Pancreas (tissue), 10 donors: ENCODE measurements around the gene WDTC1. TPM values are rescaled to one million over a fixed set of nuclear protein-coding genes. Genes with fewer than 3 reads are reported as not detected.
A peak's percentile ranks its signal among the peaks of the same experiment; 100 is the strongest.
"Not testable (repeated sequence)": the region's sequence is repeated elsewhere in the genome, so short reads cannot be mapped to it uniquely, and the experiment has no call there.

Source experiments
- ATAC-seq, 4 donors: fragments of 200-7000 bp; cut with Tn5 transposase; one replicate each; pipeline versions ENCODE4 v1.8.0 to v1.9.1; 2020; ENCODE audit warnings: mild to moderate bottlenecking in 4 of 4, moderate library complexity in 4 of 4
- DNase-seq, 6 donors: peaks; one replicate each; pipeline ENCODE4 v3.0.0-alpha.2; 2020
- FAIRE-seq: peaks from 2 replicates; lab custom pipeline; 2012; peaks lifted over from hg19 to GRCh38; lab: Jason Lieb, UNC
- H3K27ac ChIP-seq, 4 donors: fragments of 200-600 bp; sonication (generic); 1 replicate in 3 of 4; 2 replicates in 1 of 4; pipeline versions ENCODE4 v1.5.0 to v1.8.0; 2020
- H3K27me3 ChIP-seq, 4 donors: fragments of 200-600 bp; one replicate each; pipeline ENCODE4 v1.8.0; 2021
- H3K36me3 ChIP-seq, 3 donors: fragments of 200-600 bp; sonication (generic) in 1 of 3; one replicate each; pipeline versions ENCODE4 v1.5.0 to v1.8.0; 2020 to 2021
- H3K4me1 ChIP-seq, 3 donors: fragments of 200-600 bp; one replicate each; pipeline ENCODE4 v1.8.0; 2021
- H3K4me3 ChIP-seq, 4 donors: fragments of 200-600 bp; sonication (generic) in 2 of 4; one replicate each; pipeline versions ENCODE4 v1.5.0 to v1.8.0; 2020 to 2021
- H3K9me3 ChIP-seq, 4 donors: fragments of 200-600 bp; one replicate each; pipeline ENCODE4 v1.8.0; 2021
- CTCF ChIP-seq, 4 donors: fragments of 200-600 bp; sonication (generic) in 3 of 4; IDR thresholded peaks; one replicate each; pipeline versions ENCODE4 v1.5.0 to v1.8.0; 2021; ENCODE audit warnings: antibody characterized with exemption in 4 of 4
- WGBS, 2 donors: extraction: QIAGEN DNeasy Blood & Tissue Kit; methylation state at CpG; one replicate each; pipeline ENCODE4 v1.1.7; 2013; 5-methylcytosine and 5-hydroxymethylcytosine counted together
- intact Hi-C, 3 donors: fragments of 100-400 bp; cut with DNase I; formaldehyde crosslinking; loops; one replicate each; pipeline versions ENCODE4 v1.11.1 to v1.14.2; 2022
- polyA plus RNA-seq, 2 donors: library from polyadenylated mRNA; stranded (reverse); fragments of 200-250 nt; gene quantifications; one replicate each; pipeline ENCODE4 v1.2.3, GENCODE V29; 2013
- total RNA-seq, 6 donors: library from RNA; stranded (reverse); fragmentation: NEBNext Ultra II Directional in 4 of 6; extraction: Animal tissue kit (Norgen Biotek cat#: 25700) in 4 of 6; gene quantifications; one replicate each; pipeline versions ENCODE4 v1.2.1 to v1.2.4, GENCODE V29; 2021 to 2023
- donor health status: healthy with polysubstance abuse.
- donor health status: DM: no; HTN: no; CAD: no; lungs with moderate emphysema.
- donor health status: DM: no; HTN: no; CAD: no.
- donor health status: control.
- donor health status: control.
- donor health status: Bipolar disorder and iron deficiency.
- donor health status: DM: yes; HTN: yes; CAD: no.
- donor health status: DM: no; HTN: no; CAD: no.
- donor health status: DM: no; HTN: no; CAD: no.
- donor health status: DM: yes; HTN: yes; CAD: no.

Gene WDTC1
- total and polyA plus RNA-seq, 8 donors = 12.2 to 33.2 (median 18.2) TPM

- intact Hi-C loops = no loop called here
- H3K4me1 ChIP-seq = peaks cover 7 to 10% (median 7%) of the 10 kb centered on the region in 3 donors
- peak overlapping the region in 1 of 4 donors; percentile 8 for H3K27ac ChIP-seq
- WGBS, 2 donors = 60 to 61% methylated on average over 9 of the region's 9 CpGs
- TF ChIP-seq CTCF (IDR thresholded peaks at IDR 0.05) = no peak
- H3K36me3 ChIP-seq = no peaks in the 10 kb centered on the region
- DNase-seq = peak in 3 of 6 donors; percentile 2 to 56 (median 26)
- ATAC-seq = peak in 2 of 4 donors; percentile 0 to 1
- FAIRE-seq = no peak
- H3K9me3 ChIP-seq = no peaks in the 10 kb centered on the region
- H3K27me3 ChIP-seq = no peaks in the 10 kb centered on the region
- H3K4me3 ChIP-seq = peak overlapping the region in 2 of 4 donors; percentile 88 to 92
These were observed 774 bp upstream of the WDTC1 start for GRCh38 chr1:27233667-27234048.

- no peak for ATAC-seq
- Histone ChIP-seq H3K27ac (peak overlapping the region in 2 of 4 donors; percentile 84 to 85), H3K36me3 (no peaks in the 10 kb centered on the region), H3K9me3 (no peaks in the 10 kb centered on the region), H3K4me3 (peak overlapping the region in 3 of 4 donors; percentile 10 to 92 (median 88)), H3K4me1 (peaks cover 7 to 10% (median 7%) of the 10 kb centered on the region in 3 donors), H3K27me3 (no peaks in the 10 kb centered on the region)
- intact Hi-C loops = no loop called here
- FAIRE-seq = no peak
- no peak for TF ChIP-seq CTCF (IDR thresholded peaks at IDR 0.05)
- WGBS, 2 donors = 34 to 37% methylated on average over 7 of the region's 7 CpGs
- no peak for DNase-seq
These were observed 1.4 kb downstream of the WDTC1 start for GRCh38 chr1:27235827-27236226.

- FAIRE-seq (no peak), DNase-seq (no peak), ATAC-seq (no peak)
- Histone ChIP-seq H3K27ac (no peak overlapping the region), H3K27me3 (no peaks in the 10 kb centered on the region), H3K4me1 (peaks cover 7 to 10% (median 7%) of the 10 kb centered on the region in 3 donors), H3K4me3 (no peak overlapping the region), H3K36me3 (no peaks in the 10 kb centered on the region), H3K9me3 (no peaks in the 10 kb centered on the region)
- intact Hi-C loops = no loop called here
- WGBS, 2 donors = 90% methylated on average over 4 of the region's 4 CpGs
- TF ChIP-seq CTCF (IDR thresholded peaks at IDR 0.05) = no peak
These were observed 2.7 kb downstream of the WDTC1 start for GRCh38 chr1:27237112-27237511.

GRCh38 chr1:27238032-27238431, 3.6 kb downstream of the WDTC1 start:
- TF ChIP-seq CTCF (IDR thresholded peaks at IDR 0.05) = no peak
- H3K27me3 ChIP-seq = no peaks in the 10 kb centered on the region
- intact Hi-C loops = no loop called here
- DNase-seq = no peak
- H3K4me3 ChIP-seq = no peak overlapping the region
- H3K9me3 ChIP-seq = no peaks in the 10 kb centered on the region
- no peaks in the 10 kb centered on the region for H3K36me3 ChIP-seq
- no peak overlapping the region for H3K27ac ChIP-seq
- no peak for FAIRE-seq
- peaks cover 7 to 10% (median 7%) of the 10 kb centered on the region in 3 donors for H3K4me1 ChIP-seq
- ATAC-seq = no peak

GRCh38 chr1:27241677-27242076, 7.2 kb downstream of the WDTC1 start:
- intact Hi-C loops = no loop called here
- FAIRE-seq = no peak

GRCh38 chr1:27243665-27244064, 9.2 kb downstream of the WDTC1 start:
- not testable (repeated sequence) for H3K27ac ChIP-seq

More at GRCh38 chr1:27241677-27242076, 7.2 kb downstream of the WDTC1 start:
- Histone ChIP-seq H3K36me3 (no peaks in the 10 kb centered on the region), H3K9me3 (no peaks in the 10 kb centered on the region), H3K4me1 (no peaks in the 10 kb centered on the region), H3K27me3 (no peaks in the 10 kb centered on the region), H3K27ac (no peak overlapping the region), H3K4me3 (no peak overlapping the region)
- no peak for DNase-seq
- no peak for TF ChIP-seq CTCF (IDR thresholded peaks at IDR 0.05)
- ATAC-seq = no peak
- 94 to 95% methylated on average over 4 of the region's 4 CpGs for WGBS, 2 donors

More at GRCh38 chr1:27243665-27244064, 9.2 kb downstream of the WDTC1 start:
- H3K4me3 ChIP-seq, H3K4me1 ChIP-seq, H3K9me3 ChIP-seq, H3K36me3 ChIP-seq, DNase-seq, intact Hi-C loops, H3K27me3 ChIP-seq, ATAC-seq, FAIRE-seq: not testable (repeated sequence)
- 91% methylated on average over 5 of the region's 5 CpGs for WGBS, 2 donors
